SW 1271 (cell line): Measurements from ENCODE around the gene EOMES.

Source experiments
- DNase-seq, 2 experiments: peaks; one replicate each; lab custom pipeline; 2025; lab: John Stamatoyannopoulos, UW

The EOMES gene

DNA sequence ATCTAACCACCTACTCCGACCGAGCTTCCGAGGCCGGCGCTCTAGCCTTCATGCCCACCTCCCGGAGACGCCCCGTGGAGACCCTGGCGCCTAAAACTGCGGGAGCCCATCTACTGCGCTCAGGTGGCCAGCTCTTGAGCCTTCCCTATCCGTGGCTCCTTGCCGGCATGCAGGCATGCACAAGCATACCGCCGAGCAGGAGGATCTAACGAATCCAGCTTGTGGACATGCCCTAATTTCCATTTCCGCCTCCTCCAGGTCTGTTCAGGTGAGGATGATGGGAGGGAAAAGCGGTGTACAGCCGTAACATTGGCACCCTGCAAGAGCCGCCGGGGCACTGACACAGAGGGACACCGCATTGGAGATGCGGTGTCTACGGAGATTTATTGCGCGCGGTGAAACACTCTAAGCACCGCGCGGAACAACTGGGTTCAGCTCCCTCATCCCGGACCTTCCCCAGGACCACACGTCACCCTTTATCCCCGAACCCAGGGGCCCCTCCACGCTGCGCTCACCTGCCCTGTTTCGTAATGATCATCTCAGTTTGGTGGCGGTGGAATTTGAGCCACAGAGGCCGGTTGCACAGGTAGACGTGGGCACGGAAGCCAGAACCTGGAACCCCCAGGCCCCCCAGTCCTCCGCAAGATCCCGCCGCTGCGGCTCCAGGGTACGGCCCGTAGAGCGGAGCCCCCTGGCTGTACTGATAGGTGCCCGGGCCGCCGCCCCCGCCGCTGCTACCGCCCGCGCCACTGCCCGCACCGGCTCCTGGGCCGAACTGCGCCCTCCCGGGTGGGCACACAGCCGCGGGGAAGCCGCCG lies 1.0 kb downstream of the EOMES start:
- DNase-seq: no peak

DNA sequence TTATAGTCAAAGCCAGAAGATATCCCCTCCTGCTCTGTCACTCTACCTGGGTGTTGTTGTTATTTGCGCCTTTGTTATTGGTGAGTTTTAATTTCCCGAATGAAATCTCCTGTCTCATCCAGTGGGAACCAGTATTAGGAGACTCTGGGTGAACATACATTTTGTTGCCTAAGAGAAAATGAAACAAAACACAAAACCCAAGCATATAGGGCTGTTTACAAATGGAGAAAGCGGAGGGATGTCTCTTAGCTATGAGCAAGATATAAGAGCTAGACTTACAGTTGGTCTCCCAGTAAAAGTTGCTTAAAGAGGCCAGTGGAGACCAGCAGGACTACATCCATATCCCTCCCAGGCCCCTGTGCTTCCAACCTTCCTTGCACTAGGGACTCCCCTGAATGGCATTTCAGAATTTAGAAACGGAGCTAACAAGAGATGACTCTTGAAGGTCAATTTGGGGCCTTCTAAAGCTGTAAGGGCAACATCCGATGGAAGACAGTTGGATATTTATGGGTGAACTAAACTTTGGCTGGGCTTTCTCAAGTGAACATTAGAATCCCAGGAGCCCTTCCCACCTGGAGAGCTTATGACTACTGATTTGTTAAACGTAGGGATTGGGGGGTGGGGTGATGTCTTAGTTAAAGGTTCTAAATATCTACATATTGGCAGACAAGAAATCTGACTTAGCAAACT lies 2.7 kb downstream of the EOMES start:
- no peak for DNase-seq

GRCh38 chr3:27718459-27718858 lies 3.7 kb downstream of the EOMES start:
- DNase-seq: no peak

- DNase-seq: no peak
Measured at GRCh38 chr3:27717200-27717852, 4.8 kb downstream of the EOMES start.

GRCh38 chr3:27716309-27716708 lies 5.8 kb downstream of the EOMES start:
- no peak for DNase-seq

GRCh38 chr3:27715863-27716262 lies 6.3 kb downstream of the EOMES start:
- DNase-seq: no peak

- no peak for DNase-seq
Measured at GRCh38 chr3:27715454-27715806, 6.7 kb downstream of the EOMES start.

- DNase-seq: no peak
Measured at GRCh38 chr3:27714692-27715453, 7.2 kb downstream of the EOMES start.

DNA sequence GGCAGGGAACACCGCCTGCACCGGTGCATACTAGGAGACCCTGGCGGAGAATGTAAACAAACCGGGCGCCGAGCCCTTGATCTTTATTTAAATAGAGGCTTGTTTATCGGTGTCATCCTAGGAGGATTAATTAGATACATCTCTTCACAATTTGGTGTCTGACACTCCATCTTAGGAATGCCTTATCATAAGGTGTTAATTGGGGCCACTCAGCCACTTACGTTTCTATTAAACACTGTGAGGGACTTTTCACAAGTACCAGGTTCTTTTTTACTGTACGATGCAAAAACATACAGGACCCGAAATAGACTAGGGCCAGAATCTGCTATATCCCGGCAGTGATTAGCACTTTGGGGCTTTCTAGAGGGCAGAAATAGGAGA lies 8.0 kb downstream of the EOMES start:
- no peak for DNase-seq

DNA sequence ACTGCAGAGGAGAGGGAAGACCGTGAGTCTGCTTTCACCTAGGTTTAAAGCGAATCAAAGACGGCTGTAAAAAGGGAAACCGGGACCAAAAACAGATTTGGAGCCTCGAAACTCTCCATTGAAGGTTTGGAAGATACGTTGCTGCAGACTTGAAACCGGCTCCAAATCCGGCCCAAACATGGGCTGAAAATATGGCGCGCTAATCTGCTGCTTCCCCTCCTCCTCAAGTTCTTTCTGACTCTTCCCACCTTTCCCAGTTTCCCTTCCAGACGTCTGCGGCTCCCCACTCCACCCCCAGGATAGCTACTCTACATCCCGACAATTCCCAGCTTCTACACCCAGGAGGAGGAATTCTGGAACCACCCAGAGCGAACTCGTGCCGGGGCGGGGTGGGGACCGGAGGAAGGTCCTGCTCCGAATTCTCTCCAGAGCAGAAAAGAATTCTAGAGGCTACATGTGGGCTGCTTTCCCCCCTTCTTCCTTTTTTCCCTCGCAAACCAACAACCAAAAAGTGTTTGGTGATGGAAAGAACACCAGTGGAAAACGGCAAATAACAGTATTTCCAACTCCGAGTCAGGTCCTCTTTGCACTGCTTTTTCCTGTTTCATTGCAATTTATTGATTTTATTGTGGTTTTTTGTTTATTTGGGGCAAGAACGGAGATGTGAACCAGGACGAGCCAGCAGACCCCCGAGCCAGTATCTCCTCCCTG lies 8.5 kb downstream of the EOMES start:
- no peak for DNase-seq

- no peak for DNase-seq
Measured at GRCh38 chr3:27713078-27713423, 9.1 kb downstream of the EOMES start.

GRCh38 chr3:27712136-27713077 lies 9.7 kb downstream of the EOMES start:
- peak; percentile 39 to 61 for DNase-seq

DNA sequence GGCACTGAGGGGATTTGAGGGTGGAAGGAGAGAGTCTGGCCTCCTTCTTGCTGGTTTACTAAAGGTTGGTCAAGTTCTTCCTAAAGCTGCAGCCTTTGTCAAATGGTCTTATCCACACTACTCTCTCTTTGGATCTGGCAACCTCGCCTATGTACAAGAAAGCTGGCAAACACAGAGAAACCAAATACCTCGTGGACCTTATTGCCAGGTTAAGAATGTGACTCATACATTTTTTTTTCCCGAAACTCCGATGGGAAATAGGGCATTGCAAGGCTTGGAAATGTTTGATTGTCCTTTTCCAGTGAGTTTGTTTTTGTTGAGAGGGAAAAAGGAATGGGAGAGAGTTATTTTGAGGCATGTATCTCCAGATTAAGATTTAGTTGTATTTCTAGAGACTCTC lies 13.9 kb downstream of the EOMES start:
- DNase-seq: no peak

DNA sequence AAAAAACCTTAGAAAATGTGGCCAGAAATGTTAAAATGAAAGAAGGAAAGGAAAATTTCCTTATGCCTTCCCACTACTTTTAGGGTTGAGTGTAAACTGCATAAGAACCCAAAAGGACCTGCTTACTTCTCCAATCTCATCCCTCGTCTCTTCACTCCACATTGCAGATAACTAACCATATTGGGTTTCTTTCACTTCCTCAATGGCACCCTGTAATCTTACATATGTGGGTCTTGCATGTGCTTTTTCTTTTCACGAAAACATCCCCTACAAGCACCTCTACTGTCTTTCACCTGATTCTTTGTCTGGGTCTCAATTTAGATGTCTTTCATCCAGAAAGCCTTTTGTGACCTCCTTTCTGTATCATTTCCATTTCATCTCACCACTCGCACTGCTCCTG lies 23.1 kb downstream of the EOMES start:
- DNase-seq: no peak

DNA sequence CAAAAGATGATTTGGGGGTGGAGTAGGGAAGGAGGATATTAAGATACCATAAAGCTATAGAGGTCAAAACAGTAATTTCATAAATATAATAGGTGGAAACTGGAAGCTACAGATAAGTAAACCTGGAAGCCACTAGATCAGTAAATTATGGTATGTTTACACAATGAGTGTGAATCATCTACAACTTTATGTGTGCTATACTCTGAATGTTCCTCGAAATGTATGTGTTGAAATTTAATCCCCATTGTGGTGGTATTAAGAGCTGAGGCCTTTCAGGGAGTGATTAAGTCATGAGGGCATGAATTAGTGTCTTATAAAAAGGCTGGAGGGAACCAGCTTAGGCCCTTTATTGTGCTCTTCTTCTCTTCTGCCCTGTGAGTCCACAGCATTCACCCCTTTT lies 25.2 kb downstream of the EOMES start:
- DNase-seq: no peak

- no peak for DNase-seq
Measured at GRCh38 chr3:27695636-27696035, 26.5 kb downstream of the EOMES start.

DNA sequence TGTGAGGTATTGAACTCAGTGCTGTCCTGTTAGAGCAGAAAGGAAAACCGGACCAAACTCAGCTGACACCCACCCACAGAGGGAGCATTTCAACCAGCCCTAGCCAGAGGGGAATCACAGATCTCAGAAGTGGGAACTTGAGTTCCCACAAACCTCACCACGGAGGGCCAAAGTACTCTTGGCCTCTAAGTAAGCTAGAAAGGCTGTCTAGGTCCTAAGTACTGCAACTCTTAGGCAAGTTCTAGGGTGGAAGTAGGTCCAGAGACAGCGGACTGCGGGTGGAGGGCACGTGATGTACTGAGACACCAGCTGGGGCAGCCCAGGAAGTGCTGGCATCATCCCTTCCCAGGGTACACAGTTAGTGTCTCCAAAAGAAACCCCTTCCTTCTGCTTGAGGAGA lies 34.1 kb downstream of the EOMES start:
- DNase-seq: no peak

- no peak for DNase-seq
Measured at GRCh38 chr3:27686642-27687041, 35.5 kb downstream of the EOMES start.

- DNase-seq: no peak
Measured at GRCh38 chr3:27685474-27685873, 36.6 kb downstream of the EOMES start.

DNA sequence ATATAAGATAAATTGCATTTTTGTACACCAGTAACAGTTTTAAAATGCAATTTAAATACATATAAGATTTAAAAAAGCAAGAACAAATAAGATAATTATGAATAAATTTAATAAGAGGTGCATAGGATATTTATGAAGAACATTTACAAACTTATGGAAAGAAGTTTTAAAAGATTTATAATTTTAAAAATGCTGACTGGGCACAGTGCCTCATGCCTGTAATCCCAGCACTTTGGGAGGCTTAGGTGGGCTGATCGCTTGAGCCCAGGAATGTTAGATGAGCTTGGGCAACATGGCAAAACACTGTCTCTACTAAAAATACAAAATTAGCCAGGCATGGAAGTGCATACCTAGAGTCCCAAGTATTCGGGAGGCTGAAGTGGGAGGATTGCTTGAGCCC lies 37.8 kb downstream of the EOMES start:
- no peak for DNase-seq

GRCh38 chr3:27681249-27681748 lies 40.8 kb downstream of the EOMES start:
- DNase-seq: peak; percentile 59 to 88
